ENCODE data around the gene KCNH1.

Gene KCNH1

DNA sequence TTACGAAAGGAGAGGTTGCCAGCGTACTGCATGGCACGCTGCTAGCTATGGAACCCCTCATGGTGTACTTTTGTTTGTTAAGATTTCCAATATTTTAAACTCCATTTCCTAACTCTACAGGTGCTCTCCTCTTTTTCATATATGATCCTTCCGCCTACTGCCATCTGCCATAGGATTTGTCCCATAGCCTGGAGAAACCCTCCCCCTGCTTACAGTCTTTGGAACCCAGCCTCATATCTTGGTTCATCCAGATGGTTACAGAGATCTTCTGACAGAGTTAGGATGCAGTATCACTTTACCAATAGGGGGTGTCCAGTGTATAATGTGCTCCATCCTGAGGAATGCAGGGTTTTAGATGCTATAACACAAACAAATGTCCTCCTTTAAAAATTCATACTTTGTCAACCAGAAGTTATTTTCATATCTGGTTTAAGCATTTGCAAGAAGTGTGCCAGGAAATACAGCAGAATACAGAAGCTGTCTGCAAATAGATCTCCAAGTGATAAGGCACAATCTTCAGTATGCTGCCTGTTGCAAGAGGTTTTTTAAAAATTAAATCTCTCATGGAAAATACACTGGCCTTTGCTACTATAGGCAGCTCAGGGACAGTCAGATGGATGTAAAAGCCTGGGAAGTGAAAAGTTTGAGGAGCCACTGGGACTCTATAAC, 377.8 kb downstream of the KCNH1 start:
- TF ChIP-seq Cebpa-rat (IDR thresholded peaks at IDR 0.05) = no peak
- H3K9ac ChIP-seq = no peak overlapping the region
- peaks cover 0 to 11% (median 5%) of the 10 kb centered on the region in 11 experiments; a peak in 6 of 22 replicates for H3K9me3 ChIP-seq (replicated peaks in 1 of 11)
- H3K27me3 ChIP-seq = no peaks in the 10 kb centered on the region
- no peaks in the 10 kb centered on the region for H3K36me3 ChIP-seq
- no peak overlapping the region for H3K4me2 ChIP-seq
- H4K20me1 ChIP-seq = no peaks in the 10 kb centered on the region; a peak in 1 of 22 replicates
- no peak overlapping the region for H3K27ac ChIP-seq
- H3K4me1 ChIP-seq = no peaks in the 10 kb centered on the region
- H3K4me3 ChIP-seq = no peak overlapping the region

GRCh38 chr1:210754878-210755665, 378.9 kb downstream of the KCNH1 start:
- TF ChIP-seq Cebpa-rat (IDR thresholded peaks at IDR 0.05) = no peak
- Histone ChIP-seq H3K27me3 (no peaks in the 10 kb centered on the region), H3K36me3 (no peaks in the 10 kb centered on the region), H3K9ac (no peak overlapping the region), H3K9me3 (replicated peaks in 1 of 11) (peaks cover 0 to 6% (median 4%) of the 10 kb centered on the region in 11 experiments; a peak in 5 of 22 replicates), H3K4me2 (no peak overlapping the region), H4K20me1 (no peaks in the 10 kb centered on the region; a peak in 1 of 22 replicates), H3K27ac (no peak overlapping the region), H3K4me1 (no peaks in the 10 kb centered on the region), H3K4me3 (no peak overlapping the region)

DNA sequence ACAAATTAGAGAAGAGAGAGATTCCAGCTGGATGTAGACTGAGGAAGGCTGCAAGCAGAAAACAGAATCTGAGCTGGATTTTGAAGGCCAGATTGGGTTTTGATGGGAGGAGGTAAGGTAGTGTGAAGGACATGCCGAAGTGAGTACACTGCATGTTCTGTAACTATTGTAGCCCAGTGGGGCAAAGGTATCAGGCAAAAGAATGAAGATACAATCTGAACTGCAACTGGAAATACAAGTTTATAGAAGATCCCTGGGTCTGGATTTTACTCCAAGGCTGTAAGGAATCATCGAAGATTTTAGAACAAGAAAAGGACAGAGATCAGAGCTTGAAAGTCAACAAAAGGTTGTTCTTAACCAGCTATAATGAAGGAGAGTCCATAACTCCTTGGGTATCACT, 382.0 kb downstream of the KCNH1 start:
- H4K20me1 ChIP-seq = no peaks in the 10 kb centered on the region
- no peak for TF ChIP-seq Cebpa-rat (IDR thresholded peaks at IDR 0.05)
- no peak overlapping the region for H3K27ac ChIP-seq
- H3K9me3 ChIP-seq (replicated peaks in 1 of 11) = no peaks in the 10 kb centered on the region
- no peaks in the 10 kb centered on the region for H3K4me1 ChIP-seq
- H3K9ac ChIP-seq = no peak overlapping the region
- no peaks in the 10 kb centered on the region for H3K27me3 ChIP-seq
- H3K36me3 ChIP-seq = no peaks in the 10 kb centered on the region
- H3K4me3 ChIP-seq = no peak overlapping the region
- H3K4me2 ChIP-seq = no peak overlapping the region

DNA sequence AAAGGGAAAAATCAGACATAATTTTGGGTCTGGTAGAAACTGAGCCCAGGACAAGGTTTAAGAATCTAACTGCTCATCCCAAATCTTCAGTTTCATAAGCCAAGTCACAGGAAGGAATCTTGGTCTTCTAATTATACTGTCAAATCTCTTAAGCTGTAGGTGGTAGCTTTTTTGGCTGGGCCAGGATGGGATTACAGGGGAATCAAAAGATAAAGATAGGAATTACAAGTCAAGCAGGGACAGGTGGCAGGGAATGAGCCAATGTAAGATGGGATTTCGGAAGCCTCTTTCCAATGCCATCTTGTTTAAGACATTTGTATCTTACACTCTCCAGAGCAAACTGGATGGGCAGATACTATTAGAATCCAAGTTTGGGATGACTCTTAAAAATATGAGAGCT, 383.5 kb downstream of the KCNH1 start:
- no peak overlapping the region for H3K4me3 ChIP-seq
- H4K20me1 ChIP-seq = no peaks in the 10 kb centered on the region
- no peaks in the 10 kb centered on the region for H3K27me3 ChIP-seq
- H3K9me3 ChIP-seq (replicated peaks in 1 of 11) = no peaks in the 10 kb centered on the region
- no peaks in the 10 kb centered on the region for H3K4me1 ChIP-seq
- H3K4me2 ChIP-seq = no peak overlapping the region
- H3K9ac ChIP-seq = no peak overlapping the region
- no peak for TF ChIP-seq Cebpa-rat (IDR thresholded peaks at IDR 0.05)
- no peak overlapping the region for H3K27ac ChIP-seq
- no peaks in the 10 kb centered on the region for H3K36me3 ChIP-seq

DNA sequence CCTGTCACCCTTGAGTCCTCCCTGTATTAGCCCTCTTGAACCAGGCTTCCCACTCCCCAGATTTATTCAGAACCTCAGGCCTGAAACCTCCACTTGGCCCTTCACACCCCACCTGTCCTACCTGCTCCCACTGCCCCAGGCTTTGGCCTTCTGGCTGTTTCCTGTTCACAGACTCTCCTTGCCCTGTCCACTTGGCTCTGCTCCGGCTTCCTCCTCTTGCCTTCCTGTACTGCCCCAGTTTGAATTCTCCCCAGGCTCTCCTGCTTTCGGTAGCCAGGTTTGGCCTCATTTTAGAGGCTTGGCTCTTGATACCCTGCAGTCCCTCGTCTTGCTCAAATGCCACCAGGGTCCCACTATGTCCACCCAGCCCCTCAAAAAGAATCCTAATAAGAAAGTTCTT, 385.2 kb downstream of the KCNH1 start:
- Histone ChIP-seq H3K36me3 (no peaks in the 10 kb centered on the region), H3K4me1 (no peaks in the 10 kb centered on the region), H3K9ac (no peak overlapping the region), H4K20me1 (no peaks in the 10 kb centered on the region), H3K4me2 (no peak overlapping the region), H3K27me3 (no peaks in the 10 kb centered on the region), H3K4me3 (no peak overlapping the region), H3K27ac (no peak overlapping the region), H3K9me3 (replicated peaks in 1 of 11) (no peaks in the 10 kb centered on the region)
- TF ChIP-seq Cebpa-rat (IDR thresholded peaks at IDR 0.05) = no peak

- no peak overlapping the region for H3K9ac ChIP-seq
- no peak for TF ChIP-seq Cebpa-rat (IDR thresholded peaks at IDR 0.05)
Measured at GRCh38 chr1:210747890-210748289, 386.1 kb downstream of the KCNH1 start.

GRCh38 chr1:210747112-210747511, 386.8 kb downstream of the KCNH1 start:
- Histone ChIP-seq H3K9ac (no peak overlapping the region), H3K4me1 (no peaks in the 10 kb centered on the region), H4K20me1 (no peaks in the 10 kb centered on the region), H3K27me3 (no peaks in the 10 kb centered on the region), H3K4me2 (no peak overlapping the region), H3K4me3 (no peak overlapping the region), H3K36me3 (no peaks in the 10 kb centered on the region), H3K9me3 (replicated peaks in 1 of 11) (no peaks in the 10 kb centered on the region), H3K27ac (no peak overlapping the region)
- no peak for TF ChIP-seq Cebpa-rat (IDR thresholded peaks at IDR 0.05)

More at GRCh38 chr1:210747890-210748289, 386.1 kb downstream of the KCNH1 start:
- no peak overlapping the region for H3K27ac ChIP-seq
- no peaks in the 10 kb centered on the region for H4K20me1 ChIP-seq
- H3K9me3 ChIP-seq (replicated peaks in 1 of 11) = no peaks in the 10 kb centered on the region
- H3K36me3 ChIP-seq = no peaks in the 10 kb centered on the region
- no peaks in the 10 kb centered on the region for H3K4me1 ChIP-seq
- no peak overlapping the region for H3K4me2 ChIP-seq
- no peak overlapping the region for H3K4me3 ChIP-seq
- H3K27me3 ChIP-seq = no peaks in the 10 kb centered on the region

GRCh38 chr1:210746024-210746731, 387.8 kb downstream of the KCNH1 start:
- H3K4me3 ChIP-seq = no peak overlapping the region
- H4K20me1 ChIP-seq = no peaks in the 10 kb centered on the region
- no peak for TF ChIP-seq Cebpa-rat (IDR thresholded peaks at IDR 0.05)
- H3K27ac ChIP-seq = no peak overlapping the region
- H3K9ac ChIP-seq = no peak overlapping the region
- H3K4me2 ChIP-seq = no peak overlapping the region
- no peaks in the 10 kb centered on the region for H3K36me3 ChIP-seq
- no peaks in the 10 kb centered on the region for H3K4me1 ChIP-seq
- no peaks in the 10 kb centered on the region for H3K9me3 ChIP-seq (replicated peaks in 1 of 11)
- H3K27me3 ChIP-seq = no peaks in the 10 kb centered on the region

- H4K20me1 ChIP-seq = no peaks in the 10 kb centered on the region
- no peaks in the 10 kb centered on the region for H3K9me3 ChIP-seq (replicated peaks in 1 of 11)
- no peak for TF ChIP-seq Cebpa-rat (IDR thresholded peaks at IDR 0.05)
- no peaks in the 10 kb centered on the region for H3K27me3 ChIP-seq
- H3K9ac ChIP-seq = no peak overlapping the region
- H3K4me1 ChIP-seq = no peaks in the 10 kb centered on the region
- no peak overlapping the region for H3K4me2 ChIP-seq
- no peak overlapping the region for H3K27ac ChIP-seq
- no peak overlapping the region for H3K4me3 ChIP-seq
- no peaks in the 10 kb centered on the region for H3K36me3 ChIP-seq
Measured at GRCh38 chr1:210743038-210743437, 390.9 kb downstream of the KCNH1 start.
